ENCODE measurements around the gene PTX3.

The PTX3 gene

GRCh38 chr3:157423337-157423736 is 13.3 kb upstream of the PTX3 start:
- peak; percentile 66 for DNase-seq (ENCODE audit: low spot score)

DNA sequence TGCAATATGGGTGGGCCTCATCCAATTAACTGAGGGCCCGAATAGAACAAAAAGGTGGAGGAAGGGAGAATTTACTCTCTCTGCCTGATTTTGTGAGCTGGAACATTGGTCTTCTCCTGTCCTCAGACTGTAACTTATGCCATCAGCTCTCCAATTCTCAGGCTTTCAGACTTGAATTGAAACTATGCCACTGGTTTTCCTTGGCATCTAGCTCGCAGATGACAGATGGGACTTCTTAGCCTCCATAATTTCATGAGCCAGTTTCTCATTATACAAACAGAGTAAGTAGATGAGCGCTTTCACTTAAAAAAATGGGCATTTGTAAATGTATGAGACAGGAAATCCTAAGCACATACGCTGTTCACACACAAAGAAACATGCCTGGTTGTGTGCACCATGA is 8.7 kb upstream of the PTX3 start:
- no peak for DNase-seq (ENCODE audit: low spot score)

- DNase-seq (ENCODE audit: low spot score) = no peak
Observed at GRCh38 chr3:157428853-157429252, 7.8 kb upstream of the PTX3 start.

GRCh38 chr3:157429708-157430107 is 6.9 kb upstream of the PTX3 start:
- peak; percentile 50 for DNase-seq (ENCODE audit: low spot score)

DNA sequence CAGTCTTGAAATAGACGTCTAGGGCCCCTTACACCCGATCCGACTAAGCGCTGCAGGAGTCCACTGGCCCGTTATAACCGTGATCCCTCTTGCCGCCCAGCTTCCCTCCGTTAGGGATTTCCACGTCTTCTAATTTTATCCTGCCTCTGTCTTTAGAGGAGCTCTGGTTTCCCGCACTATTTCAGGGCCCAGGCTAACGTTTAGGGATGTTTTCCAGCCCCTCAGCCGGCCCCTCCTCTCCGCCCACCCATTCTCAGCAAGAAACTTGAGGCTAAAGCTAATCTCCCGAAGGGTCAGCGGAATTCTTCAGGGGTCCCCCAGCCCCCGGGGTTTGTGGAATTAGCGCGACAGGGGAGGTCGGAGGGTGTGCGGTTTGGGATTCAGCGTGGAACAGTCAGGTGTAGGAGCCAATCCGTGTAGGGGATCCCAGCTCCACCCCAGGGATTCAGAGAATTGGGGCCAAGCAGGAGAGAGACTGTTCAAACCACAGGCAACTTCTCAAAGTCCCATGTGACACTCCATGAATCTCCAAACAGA is 1.6 kb downstream of the PTX3 start:
- DNase-seq (ENCODE audit: low spot score) = no peak

GRCh38 chr3:157441102-157441624 is 4.5 kb downstream of the PTX3 start:
- DNase-seq (ENCODE audit: low spot score) = no peak

DNA sequence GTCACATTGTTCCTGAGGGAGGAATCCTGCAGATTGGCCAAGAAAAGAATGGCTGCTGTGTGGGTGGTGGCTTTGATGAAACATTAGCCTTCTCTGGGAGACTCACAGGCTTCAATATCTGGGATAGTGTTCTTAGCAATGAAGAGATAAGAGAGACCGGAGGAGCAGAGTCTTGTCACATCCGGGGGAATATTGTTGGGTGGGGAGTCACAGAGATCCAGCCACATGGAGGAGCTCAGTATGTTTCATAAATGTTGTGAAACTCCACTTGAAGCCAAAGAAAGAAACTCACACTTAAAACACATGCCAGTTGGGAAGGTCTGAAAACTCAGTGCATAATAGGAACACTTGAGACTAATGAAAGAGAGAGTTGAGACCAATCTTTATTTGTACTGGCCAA is 6.1 kb downstream of the PTX3 start:
- DNase-seq (ENCODE audit: low spot score) = no peak

- DNase-seq (ENCODE audit: low spot score) = no peak
Observed at GRCh38 chr3:157443905-157444796, 7.5 kb downstream of the PTX3 start.

DNA sequence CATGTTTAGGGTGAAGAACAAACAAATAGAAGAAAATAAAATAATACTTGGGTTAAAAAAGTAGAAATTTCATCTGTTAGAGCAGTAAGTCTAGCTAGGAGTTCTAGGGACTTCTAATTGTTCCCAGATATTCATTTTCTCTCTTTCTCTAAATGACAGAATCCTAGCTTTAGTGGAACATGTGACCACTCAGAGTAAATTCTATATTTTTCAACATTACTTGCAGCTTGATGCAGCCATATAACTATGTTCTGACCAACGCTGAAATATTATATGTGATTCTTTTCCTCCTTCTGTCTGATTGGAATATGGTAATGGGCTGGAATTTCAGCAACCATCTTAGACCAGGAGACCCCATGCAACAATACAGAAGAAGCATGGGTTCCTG is 8.1 kb downstream of the PTX3 start:
- DNase-seq (ENCODE audit: low spot score) = no peak

GRCh38 chr3:157445857-157446256 is 9.2 kb downstream of the PTX3 start:
- no peak for DNase-seq (ENCODE audit: low spot score)

DNA sequence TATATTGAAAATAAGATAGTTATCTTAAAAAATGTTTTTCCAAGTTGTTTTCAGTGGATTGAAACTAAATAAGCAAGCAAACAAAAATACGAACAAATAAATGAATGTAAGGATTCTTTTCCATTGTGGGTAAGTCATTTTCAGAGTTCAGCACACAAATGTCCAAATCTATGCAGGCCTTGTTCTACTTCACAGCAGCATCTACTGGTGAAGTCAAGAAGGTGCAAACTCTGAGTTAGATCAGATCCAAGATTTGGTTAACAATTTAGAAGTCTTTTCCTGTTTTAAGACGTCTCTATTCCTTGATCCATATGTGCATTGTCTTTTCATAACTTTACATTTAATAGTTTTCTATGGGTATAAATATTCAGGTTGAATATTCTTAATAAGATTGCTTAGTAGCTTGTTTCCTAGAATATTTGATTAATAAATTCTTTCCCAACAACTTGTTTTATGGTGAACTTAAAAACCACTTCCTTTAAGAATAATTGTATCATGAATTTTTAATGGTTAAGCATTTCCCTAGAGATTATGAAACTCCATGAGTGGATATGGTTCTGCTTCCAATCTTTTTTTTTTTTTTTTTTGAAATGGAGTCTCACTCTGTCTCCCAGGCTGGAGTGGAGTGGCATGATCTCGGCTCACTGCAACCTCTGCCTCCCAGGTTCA is 10.5 kb downstream of the PTX3 start:
- DNase-seq (ENCODE audit: low spot score) = peak; percentile 35

DNA sequence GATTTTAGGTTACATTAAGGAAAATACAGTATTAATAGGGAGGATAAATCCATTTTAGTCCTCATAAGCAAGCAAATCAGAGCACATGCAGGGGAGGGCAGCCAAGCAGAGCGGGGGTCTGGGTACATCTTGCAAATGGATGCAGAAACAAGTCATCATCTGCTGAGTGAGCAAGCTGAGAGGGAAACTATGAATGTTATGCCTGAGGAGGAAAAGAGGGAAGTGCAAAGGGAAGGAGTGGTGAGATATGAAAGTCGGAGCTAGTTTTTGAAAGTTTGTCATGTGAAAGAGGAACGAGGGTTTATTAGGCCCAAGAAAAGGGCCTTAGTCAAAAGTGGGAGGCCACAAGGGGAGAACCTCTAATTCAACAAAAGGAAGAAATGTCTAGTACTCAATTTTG is 15.4 kb downstream of the PTX3 start:
- DNase-seq (ENCODE audit: low spot score) = no peak

GRCh38 chr3:157453824-157454223 is 17.2 kb downstream of the PTX3 start:
- no peak for DNase-seq (ENCODE audit: low spot score)

- DNase-seq (ENCODE audit: low spot score) = no peak
Observed at GRCh38 chr3:157459706-157460105, 23.1 kb downstream of the PTX3 start.

- DNase-seq (ENCODE audit: low spot score) = peak; percentile 42
Observed at GRCh38 chr3:157460253-157460652, 23.6 kb downstream of the PTX3 start.

DNA sequence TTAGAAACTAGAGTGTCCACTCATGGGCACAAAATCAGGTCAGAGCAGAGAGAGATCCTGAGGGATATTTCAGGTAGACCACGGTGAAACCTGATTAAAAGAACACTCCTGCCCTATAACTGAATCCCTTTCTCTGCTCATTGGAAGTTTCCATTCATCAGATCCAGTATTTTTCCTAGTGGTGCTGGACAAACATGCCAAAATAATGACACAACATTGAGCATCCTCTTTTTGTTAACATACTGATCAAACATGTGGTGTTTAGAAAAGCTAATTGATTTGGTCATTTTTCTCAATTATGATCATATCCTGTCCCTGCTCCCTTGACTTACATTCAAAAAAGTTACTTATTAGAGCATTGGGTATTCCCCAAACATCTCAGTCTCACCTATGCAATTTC is 27.2 kb downstream of the PTX3 start:
- DNase-seq (ENCODE audit: low spot score) = no peak

GRCh38 chr3:157464321-157464720 is 27.7 kb downstream of the PTX3 start:
- no peak for DNase-seq (ENCODE audit: low spot score)

DNA sequence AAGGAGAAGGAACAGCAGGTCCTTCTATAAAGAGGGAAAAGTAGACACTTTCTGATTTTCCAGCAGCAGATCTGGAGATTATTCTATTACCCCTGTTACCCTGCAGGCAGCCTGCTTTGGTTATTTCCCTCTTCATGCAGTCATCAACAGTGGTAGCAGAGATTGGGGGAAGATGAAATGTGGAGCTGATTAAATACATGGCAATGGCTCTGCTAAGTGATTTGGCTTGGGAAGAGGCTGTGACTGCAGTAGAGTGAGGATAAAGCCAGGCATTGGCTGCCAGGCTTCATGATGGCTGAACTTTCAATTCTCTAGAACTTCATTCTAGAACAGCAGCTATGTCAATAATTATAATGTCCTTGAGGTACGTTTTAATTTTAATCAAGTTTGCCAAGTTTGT is 29.1 kb downstream of the PTX3 start:
- peak; percentile 29 for DNase-seq (ENCODE audit: low spot score)

GRCh38 chr3:157467200-157467599 is 30.6 kb downstream of the PTX3 start:
- peak; percentile 61 for DNase-seq (ENCODE audit: low spot score)

GRCh38 chr3:157469561-157470294 is 33.1 kb downstream of the PTX3 start:
- no peak for DNase-seq (ENCODE audit: low spot score)

DNA sequence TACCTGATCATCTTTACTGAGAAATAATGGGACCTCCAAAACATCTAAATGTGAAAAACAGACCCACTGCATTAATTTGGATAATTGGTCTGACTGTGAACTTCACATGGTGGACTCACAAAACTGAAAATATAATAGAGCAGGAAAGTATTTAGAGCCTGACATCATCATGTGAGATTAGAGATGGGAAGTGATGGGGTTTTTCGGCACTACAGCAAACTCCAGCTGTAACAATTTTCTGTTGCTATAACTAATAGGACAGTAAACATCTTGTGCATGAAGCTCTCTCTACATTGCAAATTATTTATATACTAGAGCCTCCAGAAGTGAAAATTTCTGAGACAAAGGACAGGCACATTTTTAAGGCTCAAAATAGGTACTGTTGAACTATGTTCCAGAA is 34.4 kb downstream of the PTX3 start:
- DNase-seq (ENCODE audit: low spot score) = no peak

DNA sequence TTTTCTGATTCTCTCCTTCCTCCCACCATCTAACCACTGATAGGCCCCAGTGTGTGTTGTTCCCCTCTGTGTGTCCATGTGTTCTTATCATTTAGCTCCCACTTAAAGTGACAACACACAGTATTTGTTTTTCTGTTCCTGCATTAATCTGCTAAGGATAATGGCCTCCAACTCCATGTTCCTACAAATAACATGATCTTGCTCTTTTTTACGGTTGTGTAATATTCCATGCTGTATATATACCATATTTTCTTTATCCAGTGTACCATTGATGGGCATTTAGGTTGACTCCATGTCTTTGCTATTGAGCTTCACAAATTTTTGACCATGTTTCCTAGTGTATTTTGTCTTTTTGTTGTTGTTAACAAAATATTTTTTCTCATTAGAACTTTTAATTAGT is 36.0 kb downstream of the PTX3 start:
- DNase-seq (ENCODE audit: low spot score) = no peak
